Panc1 (cell line): ENCODE measurements around the gene KCNMA1. TPM values are rescaled to one million over a fixed set of nuclear protein-coding genes. Genes with fewer than 3 reads are reported as not detected.
A peak's percentile ranks its signal among the peaks of the same experiment; 100 is the strongest.

Source experiments
- ATAC-seq: fragments of 200-7000 bp; cut with Tn5 transposase; 2 replicates; pipeline ENCODE4 v1.9.1; 2020; ENCODE audit warnings: mild to moderate bottlenecking, moderate library complexity
- BruUV-seq: library from RNA; stranded (reverse); fragments of 400-500 nt; replicated peaks from 2 replicates; lab custom pipeline; 2021; lab: Mats Ljungman, UMichigan
- CTCF ChIA-PET: fragments of 300-600 bp; sonication (Branson Sonifier 250); formaldehyde crosslinking; loops from one replicate; lab custom pipeline; 2022; ENCODE audit warnings: antibody characterized with exemption; lab: Charles Lee
- POLR2A ChIA-PET: fragments of 300-600 bp; sonication (Branson Sonifier 250); formaldehyde crosslinking; loops from one replicate; lab custom pipeline; 2022; ENCODE audit warnings: antibody characterized with exemption; lab: Charles Lee
- DNase-seq: peaks from one replicate; pipeline ENCODE4 v3.0.0-alpha.2; 2010; ENCODE audit warnings: low read depth, low spot score
- H3K27ac ChIP-seq: 2 replicates; pipeline ENCODE4 v1.5.1; 2011; ENCODE audit warnings: mild to moderate bottlenecking, low read length, inconsistent platforms
- H3K27me3 ChIP-seq: fragments of 200-500 bp; sonication (Bioruptor generic); 2 replicates; pipeline ENCODE4 v1.6.0; 2014; ENCODE audit warnings: low read length, inconsistent platforms; ENCODE audit not compliant: control insufficient read depth, insufficient read depth
- H3K36me3 ChIP-seq: fragments of 200-500 bp; sonication (Bioruptor generic); 2 replicates; pipeline ENCODE4 v1.5.1; 2014; ENCODE audit warnings: inconsistent platforms, mild to moderate bottlenecking, low read length, moderate library complexity; ENCODE audit not compliant: control insufficient read depth, insufficient read depth
- H3K4me1 ChIP-seq: 2 replicates; pipeline ENCODE4 v1.5.1; 2011; ENCODE audit warnings: inconsistent platforms, mild to moderate bottlenecking, low read length, moderate library complexity; ENCODE audit not compliant: control insufficient read depth, insufficient read depth
- H3K4me3 ChIP-seq, 2 experiments: 2 replicates each; pipeline ENCODE4 v1.5.1; 2011 to 2012; ENCODE audit warnings: low read depth in 2 of 2, low read length in 2 of 2, mild to moderate bottlenecking in 2 of 2, inconsistent platforms in 1 of 2, moderate library complexity in 1 of 2
- H3K9me3 ChIP-seq: fragments of 200-500 bp; sonication (Bioruptor generic); 2 replicates; pipeline ENCODE4 v1.5.1; 2014; ENCODE audit warnings: low read depth, mild to moderate bottlenecking, inconsistent platforms, low read length, moderate library complexity; ENCODE audit not compliant: control insufficient read depth, insufficient read depth
- POLR2AphosphoS5 ChIP-seq: IDR thresholded peaks from 2 replicates; pipeline ENCODE4 v1.6.1; 2012; ENCODE audit warnings: mild to moderate bottlenecking, low read depth, low read length, moderate library complexity
- SIN3A ChIP-seq: IDR thresholded peaks from 2 replicates; pipeline ENCODE4 v1.6.1; 2012; ENCODE audit warnings: low read depth, mild to moderate bottlenecking, low read length, moderate library complexity, borderline replicate concordance; ENCODE audit not compliant: insufficient read depth
- TCF7L2 ChIP-seq: IDR thresholded peaks from 2 replicates; pipeline ENCODE4 v1.6.1; 2011; ENCODE audit warnings: mild to moderate bottlenecking, low read depth, low read length, inconsistent platforms
- in situ Hi-C: cut with HindIII; loops from 2 replicates; pipeline ENCODE4 v1.10.0; 2016; ENCODE audit warnings: low sequenced_read_pairs, low pct_unique_long_range_greater_than_20kb
- intact Hi-C: fragments of 100-400 bp; cut with micrococcal nuclease; formaldehyde crosslinking; loops from one replicate; pipeline ENCODE4 v1.10.0; 2022; ENCODE audit not compliant: unreplicated experiment
- total RNA-seq: library from RNA; stranded (reverse); gene quantifications from one replicate; pipeline ENCODE4 v1.2.1, GENCODE V29; 2021; ENCODE audit not compliant: unreplicated experiment
- TF ChIP-seq, protein P1 (sequence below): fragments of 450-650 bp; IDR thresholded peaks from 2 replicates; pipeline ENCODE4 v1.5.1; 2017; ENCODE audit warnings: mild to moderate bottlenecking
- TF ChIP-seq, protein P2 (sequence below), 2 experiments: IDR thresholded peaks; 2 replicates each; pipeline ENCODE4 v1.6.1; 2011 to 2012; ENCODE audit warnings: low read depth in 2 of 2, control low read depth in 1 of 2, low read length in 1 of 2, mild to moderate bottlenecking in 1 of 2, moderate library complexity in 1 of 2; ENCODE audit not compliant: insufficient read depth in 1 of 2

Gene KCNMA1
- total RNA-seq, 1 experiment from 2014 or later = 91.9 TPM

- POLR2A ChIA-PET = interaction anchor here (0.5 to 1.0 kb wide), 5 partner anchors 18 to 128 kb away, joined by 3 to 8 read pairs (median 3); no protein-coding TSS in a partner anchor
- CTCF ChIA-PET = no interaction called here
- H3K27me3 ChIP-seq = no peaks in the 10 kb centered on the region
- peaks cover 87% of the 10 kb centered on the region for H3K4me1 ChIP-seq
- intact Hi-C loops (loop anchor here (5.0 kb wide), 1 partner anchor 121 kb away; no protein-coding TSS in a partner anchor), in situ Hi-C loops (no loop called here)
- no TSS peak for BruUV-seq
- ATAC-seq (no peak), DNase-seq (no peak)
- H3K36me3 ChIP-seq = no peaks in the 10 kb centered on the region
- H3K27ac ChIP-seq = peak overlapping the region; percentile 84
- TF ChIP-seq, protein P1, sequence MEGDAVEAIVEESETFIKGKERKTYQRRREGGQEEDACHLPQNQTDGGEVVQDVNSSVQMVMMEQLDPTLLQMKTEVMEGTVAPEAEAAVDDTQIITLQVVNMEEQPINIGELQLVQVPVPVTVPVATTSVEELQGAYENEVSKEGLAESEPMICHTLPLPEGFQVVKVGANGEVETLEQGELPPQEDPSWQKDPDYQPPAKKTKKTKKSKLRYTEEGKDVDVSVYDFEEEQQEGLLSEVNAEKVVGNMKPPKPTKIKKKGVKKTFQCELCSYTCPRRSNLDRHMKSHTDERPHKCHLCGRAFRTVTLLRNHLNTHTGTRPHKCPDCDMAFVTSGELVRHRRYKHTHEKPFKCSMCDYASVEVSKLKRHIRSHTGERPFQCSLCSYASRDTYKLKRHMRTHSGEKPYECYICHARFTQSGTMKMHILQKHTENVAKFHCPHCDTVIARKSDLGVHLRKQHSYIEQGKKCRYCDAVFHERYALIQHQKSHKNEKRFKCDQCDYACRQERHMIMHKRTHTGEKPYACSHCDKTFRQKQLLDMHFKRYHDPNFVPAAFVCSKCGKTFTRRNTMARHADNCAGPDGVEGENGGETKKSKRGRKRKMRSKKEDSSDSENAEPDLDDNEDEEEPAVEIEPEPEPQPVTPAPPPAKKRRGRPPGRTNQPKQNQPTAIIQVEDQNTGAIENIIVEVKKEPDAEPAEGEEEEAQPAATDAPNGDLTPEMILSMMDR = no peak
- TF ChIP-seq POLR2AphosphoS5 (no peak), SIN3A (no peak), TCF7L2 (no peak)
- TF ChIP-seq, protein P2, sequence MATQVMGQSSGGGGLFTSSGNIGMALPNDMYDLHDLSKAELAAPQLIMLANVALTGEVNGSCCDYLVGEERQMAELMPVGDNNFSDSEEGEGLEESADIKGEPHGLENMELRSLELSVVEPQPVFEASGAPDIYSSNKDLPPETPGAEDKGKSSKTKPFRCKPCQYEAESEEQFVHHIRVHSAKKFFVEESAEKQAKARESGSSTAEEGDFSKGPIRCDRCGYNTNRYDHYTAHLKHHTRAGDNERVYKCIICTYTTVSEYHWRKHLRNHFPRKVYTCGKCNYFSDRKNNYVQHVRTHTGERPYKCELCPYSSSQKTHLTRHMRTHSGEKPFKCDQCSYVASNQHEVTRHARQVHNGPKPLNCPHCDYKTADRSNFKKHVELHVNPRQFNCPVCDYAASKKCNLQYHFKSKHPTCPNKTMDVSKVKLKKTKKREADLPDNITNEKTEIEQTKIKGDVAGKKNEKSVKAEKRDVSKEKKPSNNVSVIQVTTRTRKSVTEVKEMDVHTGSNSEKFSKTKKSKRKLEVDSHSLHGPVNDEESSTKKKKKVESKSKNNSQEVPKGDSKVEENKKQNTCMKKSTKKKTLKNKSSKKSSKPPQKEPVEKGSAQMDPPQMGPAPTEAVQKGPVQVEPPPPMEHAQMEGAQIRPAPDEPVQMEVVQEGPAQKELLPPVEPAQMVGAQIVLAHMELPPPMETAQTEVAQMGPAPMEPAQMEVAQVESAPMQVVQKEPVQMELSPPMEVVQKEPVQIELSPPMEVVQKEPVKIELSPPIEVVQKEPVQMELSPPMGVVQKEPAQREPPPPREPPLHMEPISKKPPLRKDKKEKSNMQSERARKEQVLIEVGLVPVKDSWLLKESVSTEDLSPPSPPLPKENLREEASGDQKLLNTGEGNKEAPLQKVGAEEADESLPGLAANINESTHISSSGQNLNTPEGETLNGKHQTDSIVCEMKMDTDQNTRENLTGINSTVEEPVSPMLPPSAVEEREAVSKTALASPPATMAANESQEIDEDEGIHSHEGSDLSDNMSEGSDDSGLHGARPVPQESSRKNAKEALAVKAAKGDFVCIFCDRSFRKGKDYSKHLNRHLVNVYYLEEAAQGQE (IDR thresholded peaks at IDR 0.05; ENCODE audit: insufficient read depth in 1 of 2, low read depth in 2 of 2, low read length in 1 of 2) = no peak
- peak overlapping the region in 1 of 2 experiments; percentile 26; a peak in 2 of 4 replicates for H3K4me3 ChIP-seq
- H3K9me3 ChIP-seq = no peaks in the 10 kb centered on the region
Measured at GRCh38 chr10:77513220-77513619, 124.4 kb downstream of the KCNMA1 start.

DNA sequence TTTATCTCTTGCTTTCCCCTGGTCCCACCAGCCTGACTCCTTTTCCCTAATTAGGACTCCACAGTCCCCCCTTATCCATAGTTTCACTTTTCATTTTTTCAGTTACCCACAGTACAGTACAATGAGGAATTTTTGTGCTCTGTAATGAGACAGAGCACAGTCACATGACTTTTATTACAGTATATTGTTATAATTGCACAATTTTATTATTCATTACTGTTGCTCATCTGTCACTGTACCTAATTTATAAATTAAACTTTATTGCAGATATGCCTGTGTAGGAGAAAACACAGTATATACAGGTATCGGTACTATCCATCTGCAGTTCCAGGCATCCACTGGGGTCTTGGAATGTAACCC, 125.4 kb downstream of the KCNMA1 start:
- CTCF ChIA-PET = no interaction called here
- H3K4me1 ChIP-seq = peaks cover 89% of the 10 kb centered on the region
- no peak for ATAC-seq
- H3K9me3 ChIP-seq = no peaks in the 10 kb centered on the region
- no peak for DNase-seq
- intact Hi-C loops = loop anchor here (5.0 kb wide), 1 partner anchor 120 kb away; no protein-coding TSS in a partner anchor
- peak overlapping the region in 1 of 2 experiments; percentile 14; a peak in 2 of 4 replicates for H3K4me3 ChIP-seq
- no peak for TF ChIP-seq SIN3A
- TF ChIP-seq, protein P2 (IDR thresholded peaks at IDR 0.05; ENCODE audit: insufficient read depth in 1 of 2, low read depth in 2 of 2, low read length in 1 of 2) = no peak
- TF ChIP-seq, protein P1 = no peak
- in situ Hi-C loops = no loop called here
- POLR2A ChIA-PET = interaction anchor here (0.6 to 1.0 kb wide), 2 partner anchors 15 to 44 kb away, joined by 3 to 5 read pairs; no protein-coding TSS in a partner anchor
- no TSS peak for BruUV-seq
- H3K27me3 ChIP-seq = no peaks in the 10 kb centered on the region
- peak overlapping the region; percentile 84 for H3K27ac ChIP-seq
- no peaks in the 10 kb centered on the region for H3K36me3 ChIP-seq
